ENCODE data around the gene ATP11A. TPM values are rescaled to one million over a fixed set of nuclear protein-coding genes. Genes with fewer than 3 reads are reported as not detected.

ATP11A gene
- total RNA-seq, 1 experiment from 2014 or later, result 65.3 TPM

- Histone ChIP-seq H3K14ac (ENCODE audit: insufficient read depth, low read length) (no peak overlapping the region), H3K9me3 (ENCODE audit: control insufficient read depth, low read depth, low read length) (no peaks in the 10 kb centered on the region), H3K56ac (ENCODE audit: insufficient read length, low read depth, low read length) (no peak overlapping the region), H3K79me1 (ENCODE audit: insufficient read depth, low read depth, low read length, poor library complexity, severe bottlenecking) (no peaks in the 10 kb centered on the region), H4K5ac (ENCODE audit: insufficient read length, low read depth, low read length) (no peak overlapping the region), H3T11ph (ENCODE audit: low read length) (no peak overlapping the region), H2BK20ac (ENCODE audit: low read depth, low read length, poor library complexity, severe bottlenecking) (no peak overlapping the region), H3K9ac (ENCODE audit: extremely low read depth, insufficient read length, low read length) (no peak overlapping the region), H3K4me1 (ENCODE audit: insufficient read depth, low read length) (peaks cover 7% of the 10 kb centered on the region; the same call in 1 of the 2 replicates), H4K91ac (ENCODE audit: insufficient read length, low read depth, low read length) (no peak overlapping the region), H3K18ac (ENCODE audit: insufficient read length, low read depth, low read length) (no peak overlapping the region), H4K8ac (replicated peaks; ENCODE audit: insufficient read length, low read depth, low read length) (no peak overlapping the region), H3K4ac (ENCODE audit: low read depth, low read length) (no peak overlapping the region), H2AK5ac (ENCODE audit: insufficient read length, low read length) (no peak overlapping the region), H2BK5ac (ENCODE audit: insufficient read length, low read length) (no peak overlapping the region), H3K23me2 (ENCODE audit: insufficient read length, low read depth, low read length, poor library complexity, severe bottlenecking) (no peaks in the 10 kb centered on the region), H3K27ac (ENCODE audit: insufficient read length, low read depth, low read length) (no peak overlapping the region), H3K23ac (ENCODE audit: insufficient read length, low read depth, low read length) (no peak overlapping the region), H3K27me3 (ENCODE audit: insufficient read depth, low read length) (no peaks in the 10 kb centered on the region), H2BK12ac (ENCODE audit: insufficient read length, low read depth, low read length) (no peak overlapping the region), H3K4me2 (ENCODE audit: insufficient read depth, insufficient read length, low read length) (no peak overlapping the region), H4K20me1 (ENCODE audit: control insufficient read depth, insufficient read depth, insufficient read length) (no peaks in the 10 kb centered on the region), H2AFZ (ENCODE audit: low read length) (no peak overlapping the region), H2BK120ac (ENCODE audit: low read depth, low read length, poor library complexity, severe bottlenecking) (no peak overlapping the region), H3K79me2 (ENCODE audit: insufficient read depth, low read length) (no peaks in the 10 kb centered on the region; the same call in 1 of the 2 replicates), H2BK15ac (ENCODE audit: low read depth, low read length) (no peak overlapping the region)
- peaks cover 78% of the 10 kb centered on the region in 2 experiments for H3K4me1 Mint-ChIP-seq
- peaks cover 40 to 48% (median 47%) of the 10 kb centered on the region in 3 experiments for H3K36me3 Mint-ChIP-seq (ENCODE audit: insufficient read depth in 1 of 3, low read depth in 3 of 3)
- no peak overlapping the region for H3K4me3 Mint-ChIP-seq
- H3K27me3 Mint-ChIP-seq (ENCODE audit: low read depth), result peaks cover 14% of the 10 kb centered on the region
- peaks cover 16 to 19% of the 10 kb centered on the region in 2 experiments for H3K9me3 Mint-ChIP-seq
- DNase-seq, result peak; percentile 61
- no CpG with 5 or more reads among the region's 9 CpGs for WGBS (ENCODE audit: extremely low coverage, insufficient read length, low lambda C conversion rate)
- H3K27ac Mint-ChIP-seq, result peak overlapping the region; percentile 94 to 98 (median 98); a peak in 5 of 7 replicates
- TF ChIP-seq CTCF (conservative IDR thresholded peaks at IDR 0.05), result no peak
Measured at GRCh38 chr13:112905086-112905485, 215.2 kb downstream of the ATP11A start.

All from H9 (cell line).